Embryonic facial prominence (tissue), 1 donor: ENCODE data around the gene PPP6R3.

Source experiments
- DNase-seq: peaks from one replicate; pipeline ENCODE4 v3.0.0-alpha.2; 2016; ENCODE audit errors: extremely low spot score

PPP6R3 gene, protein sequence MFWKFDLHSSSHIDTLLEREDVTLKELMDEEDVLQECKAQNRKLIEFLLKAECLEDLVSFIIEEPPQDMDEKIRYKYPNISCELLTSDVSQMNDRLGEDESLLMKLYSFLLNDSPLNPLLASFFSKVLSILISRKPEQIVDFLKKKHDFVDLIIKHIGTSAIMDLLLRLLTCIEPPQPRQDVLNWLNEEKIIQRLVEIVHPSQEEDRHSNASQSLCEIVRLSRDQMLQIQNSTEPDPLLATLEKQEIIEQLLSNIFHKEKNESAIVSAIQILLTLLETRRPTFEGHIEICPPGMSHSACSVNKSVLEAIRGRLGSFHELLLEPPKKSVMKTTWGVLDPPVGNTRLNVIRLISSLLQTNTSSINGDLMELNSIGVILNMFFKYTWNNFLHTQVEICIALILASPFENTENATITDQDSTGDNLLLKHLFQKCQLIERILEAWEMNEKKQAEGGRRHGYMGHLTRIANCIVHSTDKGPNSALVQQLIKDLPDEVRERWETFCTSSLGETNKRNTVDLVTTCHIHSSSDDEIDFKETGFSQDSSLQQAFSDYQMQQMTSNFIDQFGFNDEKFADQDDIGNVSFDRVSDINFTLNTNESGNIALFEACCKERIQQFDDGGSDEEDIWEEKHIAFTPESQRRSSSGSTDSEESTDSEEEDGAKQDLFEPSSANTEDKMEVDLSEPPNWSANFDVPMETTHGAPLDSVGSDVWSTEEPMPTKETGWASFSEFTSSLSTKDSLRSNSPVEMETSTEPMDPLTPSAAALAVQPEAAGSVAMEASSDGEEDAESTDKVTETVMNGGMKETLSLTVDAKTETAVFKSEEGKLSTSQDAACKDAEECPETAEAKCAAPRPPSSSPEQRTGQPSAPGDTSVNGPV

DNA sequence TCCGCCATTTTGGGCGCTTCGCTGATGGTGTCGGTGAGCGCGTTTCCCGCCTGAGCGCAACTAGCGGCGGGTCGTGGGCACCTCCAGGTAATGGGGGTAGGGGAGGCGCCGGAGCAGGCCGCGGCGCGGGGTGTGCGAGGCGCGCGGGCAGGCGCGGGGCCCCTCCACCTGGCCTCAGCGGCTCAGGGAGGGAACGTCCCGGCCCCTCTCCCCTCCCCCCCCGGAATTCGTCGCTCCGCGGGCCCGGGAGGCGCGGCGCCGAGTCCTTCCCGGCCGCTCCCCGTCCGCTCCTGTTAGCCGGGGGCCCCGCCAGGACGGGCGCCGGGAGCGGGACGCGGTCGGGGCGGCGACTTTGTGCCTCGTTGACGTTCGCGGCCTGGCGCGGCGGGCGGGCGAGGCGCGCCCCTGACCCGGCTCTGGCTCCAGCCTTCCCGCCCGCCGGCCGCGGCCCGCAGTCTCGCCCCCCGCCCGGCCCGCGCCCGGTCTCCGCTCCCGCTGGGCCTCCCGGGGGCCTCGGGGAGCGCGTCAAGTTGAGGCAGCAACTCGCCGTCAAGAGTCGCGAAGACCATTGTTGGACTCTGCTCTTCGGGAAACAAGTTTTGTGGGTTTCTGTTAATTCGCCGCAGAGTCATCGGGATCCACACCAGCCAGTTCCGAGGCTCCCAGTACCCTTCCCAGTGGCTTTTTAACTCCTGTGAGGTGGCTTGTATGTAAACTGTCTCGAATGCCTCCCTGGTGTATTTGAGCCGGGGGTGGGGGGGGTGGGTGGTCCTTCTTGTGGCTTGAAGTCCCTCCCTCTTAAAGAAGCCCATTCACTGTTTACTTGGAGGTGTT lies at the start of gene PPP6R3:
Gene PPP6R3, plus strand, starts transcription at position 12 of the 834 bp plus-strand sequence. CDS start 76,913 bp downstream, outside the sequence.
- DNase-seq: no peak

DNA sequence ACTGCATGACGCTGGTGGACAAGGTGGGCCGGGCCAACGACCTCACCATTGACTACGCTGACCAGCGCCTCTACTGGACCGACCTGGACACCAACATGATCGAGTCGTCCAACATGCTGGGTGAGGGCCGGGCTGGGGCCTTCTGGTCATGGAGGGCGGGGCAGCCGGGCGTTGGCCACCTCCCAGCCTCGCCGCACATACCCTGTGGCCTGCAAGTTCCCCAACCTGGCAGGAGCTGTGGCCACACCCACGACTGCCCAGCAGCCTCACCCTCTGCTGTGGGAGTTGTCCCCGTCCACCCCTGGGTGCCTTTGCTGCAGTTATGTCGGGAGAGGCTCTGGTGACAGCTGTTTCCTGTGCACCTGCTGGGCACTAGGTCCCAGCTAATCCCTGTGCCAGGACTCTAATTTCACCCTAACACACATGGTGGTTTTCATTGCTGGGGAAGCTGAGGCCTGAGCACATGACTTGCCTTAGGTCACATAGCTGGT lies 49.0 kb upstream of the PPP6R3 start:
- DNase-seq: no peak

DNA sequence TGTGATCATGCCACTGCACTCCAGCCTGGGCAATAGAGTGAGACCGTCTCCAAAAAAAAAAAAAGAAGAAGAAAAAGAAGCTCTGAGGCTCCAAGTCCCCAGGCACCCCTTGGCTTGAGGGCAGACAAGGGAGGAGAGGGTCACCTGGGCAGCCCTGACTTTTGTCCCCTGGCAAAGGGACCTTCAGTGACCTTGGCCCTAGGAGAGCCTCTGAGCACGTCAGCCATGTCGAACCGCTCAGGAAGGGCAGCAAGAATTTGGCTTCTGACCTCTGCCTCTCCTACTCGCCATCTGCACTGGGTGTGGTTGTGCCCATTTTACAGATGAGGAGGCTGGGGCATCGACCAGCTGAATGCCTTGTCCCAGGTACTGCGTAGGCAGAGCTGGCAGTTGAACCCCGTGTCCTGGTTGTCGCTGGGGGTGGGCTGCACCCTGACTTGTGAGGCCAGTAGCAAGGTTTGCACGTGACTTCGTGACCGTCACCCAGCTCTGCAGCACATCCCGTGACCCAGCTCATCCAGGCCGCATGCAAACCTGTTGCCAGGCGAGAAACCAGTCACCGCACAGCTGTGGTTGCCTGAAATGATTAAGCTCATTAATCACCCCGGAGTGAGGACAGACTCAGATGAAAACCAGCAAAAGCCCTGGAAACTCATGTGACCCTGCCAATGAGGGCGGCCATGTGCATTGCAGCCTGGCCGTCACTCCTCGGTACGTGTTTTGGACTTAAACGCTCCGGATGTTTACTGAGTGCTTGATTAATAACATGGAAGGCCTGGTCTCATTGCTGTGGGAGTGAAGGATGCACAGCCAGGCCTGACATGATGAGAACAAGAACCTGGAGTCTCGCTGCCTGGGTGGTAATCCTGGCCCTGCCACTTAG lies 47.7 kb upstream of the PPP6R3 start:
- DNase-seq: no peak

DNA sequence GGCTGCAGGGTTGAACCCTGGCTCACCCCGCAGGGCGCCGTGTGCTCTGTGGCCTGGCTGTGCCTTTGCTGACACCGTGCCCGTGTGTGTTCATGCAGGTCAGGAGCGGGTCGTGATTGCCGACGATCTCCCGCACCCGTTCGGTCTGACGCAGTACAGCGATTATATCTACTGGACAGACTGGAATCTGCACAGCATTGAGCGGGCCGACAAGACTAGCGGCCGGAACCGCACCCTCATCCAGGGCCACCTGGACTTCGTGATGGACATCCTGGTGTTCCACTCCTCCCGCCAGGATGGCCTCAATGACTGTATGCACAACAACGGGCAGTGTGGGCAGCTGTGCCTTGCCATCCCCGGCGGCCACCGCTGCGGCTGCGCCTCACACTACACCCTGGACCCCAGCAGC lies 47.0 kb upstream of the PPP6R3 start:
- no peak for DNase-seq

DNA sequence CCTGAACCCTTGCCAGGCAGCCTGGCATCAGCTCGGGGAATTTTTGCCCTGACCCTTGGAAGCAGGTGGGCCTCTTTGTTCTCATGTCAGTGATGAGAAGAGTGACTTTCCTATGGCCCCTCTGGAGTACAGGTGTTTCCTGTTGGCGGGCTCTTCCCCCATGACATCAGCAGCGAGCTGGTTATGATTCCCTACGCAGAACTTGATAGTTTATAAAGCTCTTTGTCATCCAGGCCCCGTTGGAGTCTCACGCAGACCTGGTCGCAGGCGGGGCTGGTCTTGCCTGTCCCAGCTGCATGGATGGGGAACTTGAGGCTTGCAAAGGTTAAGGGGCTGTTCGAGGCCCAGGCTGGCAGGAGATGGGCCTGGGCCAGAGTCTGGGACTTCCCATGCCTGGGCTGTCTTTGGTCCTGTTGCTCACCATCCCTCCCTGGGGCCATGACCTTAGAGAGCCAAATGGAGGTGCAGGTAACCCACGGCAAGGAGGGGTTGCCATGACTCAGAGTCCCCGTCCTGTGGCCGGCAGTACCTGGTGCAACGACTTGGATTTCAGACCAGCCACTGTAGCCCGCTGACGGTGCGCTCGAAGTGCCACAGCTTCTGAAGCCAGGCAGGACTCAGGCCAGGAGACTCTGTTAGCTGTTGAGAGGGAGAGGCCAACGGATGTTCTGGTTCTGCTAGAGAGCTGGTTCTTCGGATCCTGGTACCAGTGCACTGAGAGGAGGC lies 45.9 kb upstream of the PPP6R3 start:
- DNase-seq: no peak

DNA sequence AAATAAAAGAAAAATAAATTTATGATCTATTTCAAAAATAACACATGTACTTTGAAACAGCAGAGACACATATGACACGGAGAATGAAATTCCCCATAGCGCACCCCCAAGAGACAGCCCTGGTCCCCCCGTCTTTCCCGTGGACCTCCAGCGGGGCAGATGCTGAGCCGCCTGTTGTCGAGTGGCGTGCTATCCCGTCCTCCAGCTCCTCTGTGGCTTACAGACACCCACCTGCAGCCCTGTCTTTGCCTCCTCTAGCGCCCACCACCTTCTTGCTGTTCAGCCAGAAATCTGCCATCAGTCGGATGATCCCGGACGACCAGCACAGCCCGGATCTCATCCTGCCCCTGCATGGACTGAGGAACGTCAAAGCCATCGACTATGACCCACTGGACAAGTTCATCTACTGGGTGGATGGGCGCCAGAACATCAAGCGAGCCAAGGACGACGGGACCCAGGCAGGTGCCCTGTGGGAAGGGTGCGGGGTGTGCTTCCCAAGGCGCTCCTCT lies 44.4 kb upstream of the PPP6R3 start:
- DNase-seq: no peak

DNA sequence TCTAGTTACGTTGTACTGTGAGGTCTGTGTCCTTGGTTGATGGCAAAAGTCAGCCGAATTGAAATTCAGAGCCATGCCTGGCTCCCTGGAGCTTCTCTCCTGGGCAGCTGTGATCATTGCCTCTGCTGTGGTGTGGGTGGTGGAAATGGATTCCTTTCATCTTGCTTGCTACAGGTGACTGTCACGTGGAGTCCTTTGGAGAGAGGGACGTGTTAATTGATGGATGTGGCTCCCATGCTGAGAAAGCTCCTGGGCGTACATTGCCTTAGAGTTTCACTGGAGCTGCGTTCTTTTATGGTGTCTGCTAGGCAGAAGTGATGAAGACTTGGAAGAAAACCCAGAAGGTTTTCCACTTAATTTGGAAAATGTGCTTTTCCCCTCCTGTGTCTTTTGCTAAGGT lies 41.9 kb upstream of the PPP6R3 start:
- DNase-seq: no peak

DNA sequence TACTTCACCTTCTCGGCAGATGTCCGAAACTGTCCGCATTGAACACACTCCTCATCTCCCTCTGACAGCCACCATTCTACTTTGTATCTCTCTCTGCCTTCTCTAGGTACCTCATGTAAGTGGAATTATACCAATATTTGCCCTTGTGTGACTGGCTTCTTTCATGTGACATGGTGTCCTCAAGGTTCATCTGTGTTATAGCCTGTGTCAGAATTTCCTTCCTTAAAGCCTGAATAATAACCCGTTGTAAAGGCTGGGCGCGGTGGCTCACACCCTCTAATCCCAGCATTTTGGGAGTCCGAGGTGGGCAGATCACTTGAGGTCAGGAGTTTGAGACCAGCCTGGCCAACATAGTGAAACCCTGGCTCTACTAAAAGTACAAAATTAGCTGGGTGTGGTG lies 40.4 kb upstream of the PPP6R3 start:
- DNase-seq: no peak

DNA sequence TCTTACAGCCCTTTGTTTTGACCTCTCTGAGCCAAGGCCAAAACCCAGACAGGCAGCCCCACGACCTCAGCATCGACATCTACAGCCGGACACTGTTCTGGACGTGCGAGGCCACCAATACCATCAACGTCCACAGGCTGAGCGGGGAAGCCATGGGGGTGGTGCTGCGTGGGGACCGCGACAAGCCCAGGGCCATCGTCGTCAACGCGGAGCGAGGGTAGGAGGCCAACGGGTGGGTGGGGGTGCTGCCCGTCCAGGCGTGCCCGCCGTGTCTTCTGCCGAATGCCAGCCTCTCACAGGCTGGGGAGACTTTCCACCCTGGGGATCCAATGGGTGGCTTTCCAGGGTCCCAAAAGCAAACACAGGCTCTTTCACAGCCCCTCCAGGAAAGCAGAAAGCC lies 37.1 kb upstream of the PPP6R3 start:
- no peak for DNase-seq

DNA sequence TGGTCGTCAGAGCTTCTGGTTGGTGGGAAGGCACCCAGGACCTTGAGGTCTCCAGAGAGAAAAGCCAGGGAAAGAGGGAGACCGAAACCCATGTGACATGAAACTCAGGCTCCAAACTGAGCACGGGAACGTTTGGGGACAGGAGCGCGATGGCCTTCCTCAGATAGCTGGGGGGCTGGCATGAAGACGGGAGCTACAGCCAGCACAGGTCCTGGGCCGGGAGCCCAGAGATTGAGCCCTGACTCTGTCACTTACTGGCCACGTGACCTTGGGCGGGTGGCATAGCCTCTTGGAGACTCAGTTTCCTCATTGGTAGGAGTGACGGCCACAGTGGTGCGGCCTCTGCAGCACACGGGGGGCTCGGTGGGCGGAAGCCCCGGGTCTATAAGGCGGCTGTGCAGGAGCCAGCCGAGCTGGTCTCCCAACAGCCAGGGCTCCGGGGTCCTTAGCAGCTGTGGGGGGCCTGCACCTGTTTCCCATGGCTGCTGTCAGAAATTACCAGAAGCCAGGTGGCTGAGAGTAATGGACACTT lies 36.4 kb upstream of the PPP6R3 start:
- no peak for DNase-seq

DNA sequence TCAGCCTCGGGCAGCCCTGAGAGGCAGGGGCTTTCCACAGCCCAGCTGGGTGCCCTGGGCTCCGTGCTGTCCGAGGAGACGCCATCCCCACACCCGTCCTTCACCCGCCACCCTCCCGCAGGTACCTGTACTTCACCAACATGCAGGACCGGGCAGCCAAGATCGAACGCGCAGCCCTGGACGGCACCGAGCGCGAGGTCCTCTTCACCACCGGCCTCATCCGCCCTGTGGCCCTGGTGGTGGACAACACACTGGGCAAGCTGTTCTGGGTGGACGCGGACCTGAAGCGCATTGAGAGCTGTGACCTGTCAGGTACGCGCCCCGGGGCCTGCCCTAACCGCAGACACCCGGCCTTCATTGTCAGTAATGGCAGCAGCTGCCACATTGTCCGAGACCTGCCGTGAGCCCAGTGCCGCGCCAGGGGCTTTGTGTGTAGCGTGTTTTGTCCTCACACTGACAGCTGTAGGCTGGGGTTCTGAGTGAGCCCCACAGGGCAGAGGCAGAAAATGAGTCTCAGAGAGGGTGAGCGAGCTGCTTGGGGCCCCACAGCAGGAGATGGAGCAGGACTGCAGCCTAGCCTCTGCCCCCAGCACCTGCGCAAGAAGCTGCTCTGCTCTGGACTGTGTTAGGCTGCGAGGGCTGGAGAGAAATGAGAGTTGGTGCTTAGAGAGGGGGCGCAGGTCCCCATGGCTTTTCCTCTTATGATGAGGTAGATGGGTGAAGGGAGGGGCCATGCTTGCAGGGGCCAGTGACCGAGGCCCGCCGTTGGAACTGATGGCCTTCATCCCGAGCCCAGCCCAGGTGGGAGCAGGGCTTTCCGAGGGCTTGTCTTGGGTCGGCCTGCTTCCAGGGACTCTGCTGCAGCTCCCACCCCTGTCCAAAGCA lies 35.3 kb upstream of the PPP6R3 start:
- no peak for DNase-seq

DNA sequence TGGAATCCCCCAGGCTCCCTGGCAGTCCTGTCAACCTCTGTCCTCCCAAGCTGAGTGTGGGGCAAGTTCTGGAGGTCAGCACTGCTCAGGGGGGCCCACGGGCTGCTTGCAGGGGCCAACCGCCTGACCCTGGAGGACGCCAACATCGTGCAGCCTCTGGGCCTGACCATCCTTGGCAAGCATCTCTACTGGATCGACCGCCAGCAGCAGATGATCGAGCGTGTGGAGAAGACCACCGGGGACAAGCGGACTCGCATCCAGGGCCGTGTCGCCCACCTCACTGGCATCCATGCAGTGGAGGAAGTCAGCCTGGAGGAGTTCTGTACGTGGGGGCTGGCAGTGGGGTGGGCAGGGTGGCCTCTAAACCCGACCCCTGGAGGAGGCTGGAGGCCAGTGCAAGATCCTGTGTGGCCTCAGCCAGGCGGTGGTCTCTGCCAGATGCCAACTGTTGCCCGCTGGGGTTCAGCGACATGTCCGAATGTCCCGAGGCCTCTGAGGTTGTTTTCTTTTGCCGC lies 34.6 kb upstream of the PPP6R3 start:
- DNase-seq: no peak

DNA sequence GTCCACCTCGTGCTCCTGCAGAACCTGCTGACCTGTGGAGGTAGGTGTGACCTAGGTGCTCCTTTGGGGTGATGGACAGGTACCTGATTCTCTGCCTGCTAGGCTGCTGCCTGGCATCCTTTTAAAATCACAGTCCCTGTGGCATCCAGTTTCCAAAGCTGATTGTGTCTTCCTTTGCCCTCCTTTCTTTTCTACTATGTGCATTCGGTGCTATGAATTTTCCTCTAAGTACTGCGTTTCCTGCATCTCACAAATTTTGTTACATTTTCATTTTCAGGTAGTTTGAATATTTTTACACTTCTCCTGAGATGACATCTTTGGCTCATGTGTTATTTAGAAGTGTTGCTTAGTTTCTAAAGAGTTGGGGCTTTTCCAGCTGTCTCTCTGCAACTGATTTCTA lies 30.9 kb upstream of the PPP6R3 start:
- DNase-seq: no peak

DNA sequence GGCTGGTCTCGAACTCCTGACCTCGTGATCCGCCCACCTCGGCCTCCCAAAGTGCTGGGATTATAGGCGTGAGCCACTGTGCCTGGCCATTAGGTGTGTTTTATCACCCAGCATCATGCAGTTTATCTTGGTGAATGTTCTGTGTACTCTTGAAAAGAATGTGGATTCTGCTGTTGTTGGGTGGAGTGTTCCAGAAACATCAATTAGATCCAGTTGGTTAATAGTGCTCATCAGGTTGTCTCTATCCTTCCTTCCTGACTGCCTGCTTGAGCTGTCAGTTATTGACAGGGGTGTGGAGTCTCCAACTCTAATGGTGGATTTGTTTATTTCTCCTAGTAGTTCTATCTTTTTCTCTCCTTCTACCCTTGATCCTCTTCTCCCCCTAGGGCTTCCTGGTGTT lies 30.2 kb upstream of the PPP6R3 start:
- DNase-seq: no peak

DNA sequence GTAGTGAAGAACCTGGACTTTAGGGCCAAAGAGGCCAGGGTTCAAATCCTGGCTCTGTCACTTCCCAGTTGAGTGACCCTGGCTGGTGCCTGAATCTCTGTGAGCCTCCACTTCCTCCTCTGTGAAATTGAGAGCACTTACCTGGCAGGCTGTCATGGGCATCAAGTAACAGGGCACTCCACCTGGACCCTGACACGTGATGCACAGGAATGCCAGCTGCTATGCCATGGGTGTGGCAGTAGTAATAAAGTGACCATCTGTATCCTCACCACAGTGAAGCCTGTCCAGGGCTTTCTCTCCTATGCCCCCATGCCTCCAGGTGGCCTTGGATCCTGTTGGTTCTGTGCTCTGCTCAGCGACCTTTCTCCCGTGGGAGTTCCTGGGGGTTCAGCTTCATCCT lies 29.8 kb upstream of the PPP6R3 start:
- DNase-seq: no peak

DNA sequence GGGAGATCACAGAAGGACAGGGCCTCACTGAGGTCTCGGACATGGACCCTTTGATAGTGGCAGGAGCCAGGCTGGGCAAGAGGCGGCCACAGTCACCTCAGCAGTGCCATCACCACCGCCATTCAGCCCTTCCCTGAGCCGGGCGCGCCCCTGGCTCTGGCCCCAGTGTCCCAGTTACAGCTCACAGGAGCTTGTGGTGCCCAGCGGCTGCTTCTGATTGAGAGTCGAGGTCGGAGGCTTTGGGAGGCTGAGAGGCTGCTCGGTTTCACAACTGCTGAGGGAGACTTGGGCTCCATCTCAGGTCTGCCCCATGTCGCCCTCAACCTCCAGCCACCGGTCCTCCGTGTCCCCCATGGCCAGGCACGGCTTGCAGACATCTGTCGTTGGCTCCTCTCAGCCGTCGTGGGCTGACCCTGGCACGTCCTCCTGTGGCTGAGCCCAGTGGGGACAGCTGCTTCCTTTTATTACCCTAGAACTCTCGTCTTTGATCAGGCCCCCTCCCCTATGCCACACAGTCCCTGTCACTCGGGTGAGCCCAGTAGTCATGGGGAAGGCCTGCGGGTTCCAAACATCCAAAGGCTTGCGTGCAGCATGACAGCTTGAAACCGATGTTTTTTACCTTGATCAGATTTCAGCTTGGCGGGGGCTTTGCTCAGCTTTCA lies 28.4 kb upstream of the PPP6R3 start:
- DNase-seq: no peak

DNA sequence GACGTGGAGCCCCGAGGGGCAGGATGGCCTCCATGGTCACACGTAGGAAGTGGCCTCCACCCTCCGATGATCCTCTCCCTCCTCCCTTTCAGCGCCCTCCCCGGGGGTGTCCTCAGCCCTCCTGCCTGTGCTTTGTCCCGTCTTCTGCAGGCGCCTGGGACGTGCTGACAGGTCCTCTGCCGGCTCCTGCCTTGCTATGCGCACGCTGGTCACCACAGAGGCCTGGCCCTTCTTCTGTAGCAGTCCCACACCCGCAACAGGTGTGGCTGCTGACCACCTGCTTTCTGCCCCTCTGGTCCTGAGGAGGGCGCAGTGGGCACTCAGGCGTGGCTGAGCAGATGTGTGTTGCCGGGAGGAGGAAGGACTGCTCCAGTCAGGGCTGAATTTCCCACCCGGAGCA lies 27.7 kb upstream of the PPP6R3 start:
- no peak for DNase-seq

DNA sequence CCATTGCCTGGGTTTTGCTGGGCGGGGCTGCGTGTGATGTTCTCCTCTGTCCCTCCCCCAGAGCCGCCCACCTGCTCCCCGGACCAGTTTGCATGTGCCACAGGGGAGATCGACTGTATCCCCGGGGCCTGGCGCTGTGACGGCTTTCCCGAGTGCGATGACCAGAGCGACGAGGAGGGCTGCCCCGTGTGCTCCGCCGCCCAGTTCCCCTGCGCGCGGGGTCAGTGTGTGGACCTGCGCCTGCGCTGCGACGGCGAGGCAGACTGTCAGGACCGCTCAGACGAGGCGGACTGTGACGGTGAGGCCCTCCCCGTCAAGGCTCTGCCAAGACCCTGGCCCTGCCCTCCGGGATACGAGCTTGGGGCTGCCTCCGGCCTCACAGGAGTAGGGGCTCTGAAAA lies 27.0 kb upstream of the PPP6R3 start:
- no peak for DNase-seq
